Dermis blood vessel endothelial cell (primary cell): ENCODE results near the gene F8. TPM values are rescaled to one million over a fixed set of nuclear protein-coding genes. Genes with fewer than 3 reads are reported as not detected.

ENCODE experiments used
- DNase-seq: peaks from one replicate; pipeline ENCODE4 v3.0.0; 2010
- total RNA-seq: library from RNA; depleted of rRNA; stranded (reverse); fragments of >200 nt; gene quantifications from 2 replicates; pipeline ENCODE4 v1.2.3, GENCODE V29; 2014

Gene F8
- 12.4 and 19.1 TPM in 2 replicates for total RNA-seq

DNA sequence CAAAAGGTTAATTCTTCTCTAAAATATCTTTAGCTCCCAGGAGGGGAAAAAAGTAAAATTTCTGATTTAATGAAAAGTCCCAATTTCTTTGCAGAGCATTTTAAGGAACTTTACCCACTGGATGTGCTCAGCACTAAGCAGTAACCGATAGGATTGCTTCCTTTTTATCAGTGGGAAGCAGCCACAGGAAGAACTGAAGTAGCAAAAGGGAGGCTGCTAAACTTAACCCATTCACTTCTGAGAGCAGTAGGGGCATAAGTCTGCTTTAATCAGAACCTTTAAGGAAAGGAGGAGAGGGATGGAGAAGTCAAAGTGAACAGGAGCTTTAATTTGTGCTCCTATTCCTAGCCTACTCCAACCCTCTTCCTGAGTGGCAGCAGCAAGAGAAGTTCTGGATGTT lies at the start of gene F8:
F8 (minus strand) TSS at position 139 of the 400 bp plus-strand sequence. CDS start 171 bp downstream, outside the sequence.
- no peak for DNase-seq

DNA sequence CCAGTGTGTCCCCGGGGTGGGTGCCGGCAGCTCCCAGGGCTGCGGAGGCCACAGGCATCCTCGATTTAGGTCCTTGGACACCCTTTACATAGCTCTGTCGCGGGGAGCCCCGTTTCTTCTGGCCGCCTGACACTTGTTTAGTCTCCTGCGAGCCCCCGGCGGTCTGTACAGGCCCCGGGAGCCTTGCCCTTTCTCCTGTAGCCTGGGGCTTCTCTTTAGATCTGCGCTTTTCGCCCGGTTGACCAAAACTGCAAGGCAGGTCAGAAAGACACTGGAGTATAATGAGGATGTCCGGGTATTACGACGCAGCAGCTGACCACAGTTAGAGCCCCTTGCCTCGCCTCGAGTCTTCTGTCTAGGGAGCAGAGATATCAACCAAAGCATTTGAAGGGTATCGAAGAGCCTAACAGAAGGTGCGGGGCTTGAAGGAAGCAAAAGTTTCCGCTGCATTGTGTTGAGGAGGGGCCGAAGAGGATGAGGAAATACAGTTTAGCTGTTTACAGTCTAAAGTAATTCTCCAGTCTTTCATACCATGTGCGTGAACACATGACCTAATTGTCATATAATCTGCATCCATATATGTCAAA lies 49.3 kb upstream of the F8 start:
- peak; percentile 34 for DNase-seq

DNA sequence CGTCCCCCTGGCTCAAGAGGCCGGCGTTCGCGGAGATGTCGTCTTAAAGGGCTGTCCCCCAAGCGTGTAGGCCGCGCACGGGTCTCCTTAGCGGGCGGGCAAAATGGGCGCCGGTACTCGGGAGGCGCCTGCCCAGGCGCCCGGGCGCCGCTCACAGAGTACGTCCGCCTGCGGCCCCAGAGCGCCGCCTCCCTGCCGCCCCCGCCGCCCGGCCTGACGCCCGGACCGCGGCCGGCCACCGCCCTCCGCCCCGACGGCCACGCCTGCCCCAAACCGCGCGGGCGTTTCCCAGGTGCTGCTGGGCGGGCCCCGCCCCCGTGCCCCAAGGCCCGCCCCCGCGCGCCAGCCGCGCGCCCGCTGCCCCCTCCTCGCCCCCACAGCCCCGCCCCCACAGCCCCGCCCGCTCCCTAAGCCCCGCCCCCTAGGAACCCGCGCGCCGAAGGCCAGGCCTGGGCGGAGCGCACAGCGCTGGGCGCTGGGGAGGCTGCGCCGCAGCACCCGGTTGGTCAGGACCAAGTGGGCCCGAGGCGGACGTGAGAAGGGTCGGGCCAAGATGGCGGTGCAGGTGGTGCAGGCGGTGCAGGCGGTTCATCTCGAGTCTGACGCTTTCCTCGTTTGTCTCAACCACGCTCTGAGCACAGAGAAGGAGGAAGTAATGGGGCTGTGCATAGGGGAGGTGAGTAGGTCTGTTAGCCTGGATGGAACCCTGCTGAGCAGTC lies 48.6 kb upstream of the F8 start, which contains the start of the genes BRCC3, CMC4 and MTCP1:
BRCC3 (plus strand) TSS at position 534 of the 719 bp plus-strand sequence; CDS start at position 554, 20 bp downstream.
CMC4 (minus strand) TSS at position 162 of the 719 bp plus-strand sequence. CDS start 7,113 bp downstream, outside the sequence.
MTCP1 (minus strand) TSS at position 162 of the 719 bp plus-strand sequence. CDS start 5,126 bp downstream, outside the sequence.
- peak; percentile 85 for DNase-seq

DNA sequence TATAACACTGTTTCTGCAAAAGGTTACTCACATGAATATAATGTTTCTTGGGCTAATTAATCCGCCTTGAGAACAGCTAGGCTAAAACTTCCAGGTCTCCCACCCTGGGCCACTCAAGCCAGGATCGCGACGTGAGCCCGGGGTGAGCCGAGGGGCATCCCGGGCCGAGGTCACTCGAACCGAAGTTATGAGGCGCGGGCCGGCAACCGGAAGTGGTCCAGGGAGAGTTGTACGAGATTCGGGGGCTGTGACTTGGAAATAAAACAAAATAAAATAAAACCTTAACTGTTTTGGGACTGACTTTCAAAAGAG lies 48.1 kb upstream of the F8 start:
- no peak for DNase-seq

DNA sequence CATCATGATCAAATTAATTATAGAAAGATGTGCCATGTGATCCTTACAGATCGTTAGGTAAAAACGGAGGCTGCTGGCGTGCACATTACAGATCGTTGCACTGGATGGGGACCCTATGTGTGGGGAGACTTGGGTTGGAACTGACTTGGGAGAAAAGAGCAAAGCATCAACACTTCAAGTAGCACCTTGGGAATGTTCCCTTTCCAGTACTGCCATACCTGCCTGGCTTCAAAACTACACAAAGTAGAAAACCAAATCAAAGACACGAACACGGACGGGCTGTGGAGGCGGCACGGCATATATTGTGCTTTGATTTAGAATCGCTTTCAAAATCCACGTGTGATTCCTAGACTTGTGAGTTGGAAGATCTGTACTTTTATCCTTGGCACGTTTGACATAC lies 47.5 kb upstream of the F8 start:
- DNase-seq, result peak; percentile 14

DNA sequence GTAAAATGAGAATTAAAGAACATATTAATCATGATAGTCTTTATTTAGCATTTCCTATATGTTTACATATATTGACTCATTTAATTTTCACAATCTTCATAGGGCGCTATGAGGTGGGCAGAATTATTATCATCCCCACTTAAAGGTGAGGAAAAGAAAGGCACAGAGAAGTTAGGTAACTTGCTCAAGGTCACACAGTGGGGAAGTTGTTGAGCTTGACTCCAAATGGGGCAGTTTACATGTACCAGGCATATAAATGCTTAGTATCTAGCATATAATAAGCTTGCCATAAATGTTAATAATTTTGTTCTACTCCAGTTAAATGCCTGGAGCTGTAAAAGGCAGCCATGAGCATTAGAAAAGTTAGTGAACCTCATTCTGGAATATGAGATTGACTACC lies 46.9 kb upstream of the F8 start:
- DNase-seq, result no peak

DNA sequence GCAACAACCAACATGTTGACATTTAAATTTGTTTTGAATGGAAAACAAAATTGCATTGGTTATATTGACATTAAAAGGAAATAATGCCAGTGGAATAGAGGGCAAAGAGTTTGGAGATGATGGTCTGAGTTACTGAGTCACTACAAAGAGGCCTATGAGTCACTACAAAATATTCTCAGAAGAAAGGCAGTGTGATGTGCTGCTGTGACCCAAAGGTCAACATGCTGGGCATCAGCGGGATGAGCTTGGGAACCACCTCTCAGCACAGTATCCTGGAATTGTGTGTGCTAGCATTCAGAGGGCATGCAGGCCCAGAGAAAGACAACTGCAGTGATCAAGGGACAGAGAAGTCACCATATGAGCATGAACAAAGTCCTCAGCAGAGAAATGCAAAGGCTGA lies 45.6 kb upstream of the F8 start:
- peak; percentile 66 for DNase-seq

DNA sequence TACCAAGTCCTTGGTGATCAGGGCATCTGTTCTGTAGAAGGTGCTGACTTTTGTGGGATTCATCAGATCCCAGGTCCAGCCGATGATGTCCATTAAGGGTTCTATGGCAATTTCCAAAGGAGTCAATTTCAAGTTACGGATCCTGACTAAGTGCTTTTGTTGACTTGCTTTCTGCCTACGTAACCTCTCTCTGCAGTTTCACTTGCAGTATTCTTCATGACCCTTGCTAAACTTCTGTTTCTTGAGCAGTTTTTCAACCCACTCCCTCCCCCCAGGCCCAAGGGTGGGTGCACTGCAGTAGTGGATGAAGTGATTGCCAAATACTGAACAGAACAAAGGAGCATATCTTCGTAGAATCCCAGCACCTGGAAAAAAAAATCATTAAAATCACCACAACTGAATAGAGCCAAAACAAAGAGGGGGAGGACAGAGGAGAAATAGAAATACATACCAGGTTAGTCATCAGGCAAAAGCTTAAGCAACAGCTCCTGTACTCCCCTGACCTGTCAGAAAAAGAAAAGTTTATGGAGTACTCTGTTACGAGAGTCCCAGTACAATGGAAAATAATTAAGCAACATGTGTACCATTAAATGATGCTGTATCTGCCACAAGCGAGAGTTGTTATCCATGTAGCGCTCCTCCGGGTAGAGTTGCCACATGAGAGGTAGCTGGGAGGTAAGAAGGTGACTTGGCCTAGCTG lies 42.7 kb upstream of the F8 start:
- DNase-seq, result no peak

DNA sequence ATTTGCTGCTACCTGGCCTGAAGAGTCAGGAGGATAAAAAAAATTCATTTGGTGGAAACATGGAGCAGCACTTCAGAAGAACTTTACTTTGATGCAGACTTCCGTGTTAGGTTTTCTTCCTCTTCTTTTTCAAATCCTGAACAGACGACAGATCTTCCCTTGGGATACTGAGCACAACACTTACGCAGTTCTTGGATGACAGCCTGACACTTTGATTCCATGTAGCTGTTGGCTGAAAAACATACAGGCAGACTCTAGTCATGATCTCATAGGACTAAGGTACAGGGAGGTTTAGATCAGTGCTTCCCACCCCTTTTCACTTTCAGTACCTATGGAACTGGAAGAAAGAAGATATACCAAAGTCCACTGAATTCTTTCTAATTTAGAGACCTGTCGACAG lies 39.2 kb upstream of the F8 start:
- DNase-seq, result no peak

DNA sequence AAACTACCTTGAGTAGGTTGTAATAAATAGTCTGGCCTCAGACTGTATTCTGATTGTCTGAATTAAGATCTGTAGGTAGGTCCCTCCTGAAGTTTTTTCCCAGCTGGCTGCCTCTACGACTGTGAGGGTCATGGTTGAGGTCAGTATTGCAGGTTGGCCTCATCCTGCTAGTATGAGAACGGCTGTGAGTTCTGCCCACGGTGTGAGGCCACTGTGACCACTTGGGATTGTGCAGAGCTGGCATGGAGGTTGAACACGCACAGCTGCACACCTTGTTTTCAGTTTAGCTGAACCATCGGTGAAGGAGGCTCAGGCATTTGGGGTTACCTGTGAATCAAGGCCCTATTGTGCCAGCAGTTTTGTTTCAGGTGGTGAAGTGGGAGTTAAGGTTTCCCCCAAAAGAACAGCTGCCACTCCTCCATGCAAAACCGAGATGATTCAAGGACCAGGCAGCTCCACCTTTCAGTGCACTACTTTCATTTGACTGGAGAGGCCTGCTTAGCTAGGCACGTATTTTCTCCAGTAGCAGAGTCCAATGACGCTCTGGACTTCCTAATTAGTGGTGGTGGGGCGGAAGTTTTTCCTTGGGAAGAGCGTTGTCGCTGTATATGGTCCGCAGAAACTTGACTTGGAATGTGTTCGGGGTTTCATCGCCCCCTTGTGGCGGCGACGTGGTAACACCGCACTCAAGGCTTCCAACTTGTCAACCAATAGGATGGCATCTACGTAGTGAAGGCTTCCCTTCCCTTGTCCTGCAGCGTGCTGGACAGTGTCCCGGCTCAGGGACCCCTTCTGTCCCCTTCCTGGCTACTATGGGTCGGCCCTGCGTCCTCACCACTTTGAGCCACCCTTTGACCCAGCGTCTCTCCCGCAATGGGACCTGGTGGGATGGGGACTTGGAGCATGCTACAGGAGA lies 34.6 kb upstream of the F8 start:
- peak; percentile 87 for DNase-seq

DNA sequence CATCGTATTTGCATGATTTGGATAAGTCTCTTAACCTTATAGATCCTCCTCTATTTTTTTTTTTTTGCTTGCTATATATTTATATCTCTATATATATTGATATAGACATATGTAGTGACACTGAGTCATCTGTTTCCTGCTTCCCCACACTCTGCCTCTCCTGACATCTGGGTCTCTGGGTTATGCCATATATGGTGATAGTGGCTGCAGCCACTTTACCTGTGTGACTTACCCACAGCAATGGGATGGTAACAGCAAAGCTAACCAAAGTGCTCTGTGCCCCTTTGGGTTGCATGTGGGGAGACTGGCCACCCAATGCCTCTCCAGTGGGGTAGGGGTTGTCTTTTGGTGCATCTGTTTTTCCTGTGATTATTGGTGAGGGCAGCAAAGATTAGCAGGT lies 33.9 kb upstream of the F8 start:
- DNase-seq, result no peak

DNA sequence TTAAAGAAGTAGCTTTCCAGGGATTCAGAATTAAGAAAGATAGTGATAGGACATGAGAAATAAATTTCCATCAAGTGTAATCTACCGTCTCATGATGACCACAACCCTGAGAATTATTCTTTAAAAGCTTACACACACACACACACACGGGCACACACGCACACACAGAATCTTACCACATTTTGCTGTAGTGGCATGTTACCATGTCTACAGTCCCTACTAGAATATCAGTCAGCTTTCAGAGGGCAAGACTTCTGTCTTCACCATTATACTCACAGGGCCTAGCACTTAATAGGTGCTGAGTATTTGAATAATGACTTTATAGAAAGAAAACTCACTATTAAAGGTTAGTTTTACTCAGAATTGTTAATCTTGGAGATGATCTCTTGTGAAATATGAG lies 33.0 kb upstream of the F8 start:
- no peak for DNase-seq

DNA sequence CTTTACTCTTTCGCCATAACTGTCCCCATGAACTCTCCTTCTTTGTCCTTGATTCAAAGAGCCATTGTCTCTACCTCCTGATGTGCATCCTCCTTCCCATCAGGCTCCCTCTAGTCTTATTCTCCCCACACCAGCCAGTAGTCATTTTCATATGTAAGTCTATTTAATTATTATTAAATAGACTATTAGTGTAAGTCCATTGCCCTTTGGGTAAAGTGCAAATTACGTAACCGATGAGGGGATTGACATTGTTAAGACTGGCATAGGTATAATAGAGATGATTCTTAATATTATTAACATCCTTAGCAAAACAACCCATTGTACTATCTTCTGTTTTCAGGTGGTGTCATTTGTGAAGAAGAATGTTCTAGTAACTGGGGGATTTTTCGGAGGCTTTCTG lies 31.7 kb upstream of the F8 start:
- DNase-seq, result no peak

DNA sequence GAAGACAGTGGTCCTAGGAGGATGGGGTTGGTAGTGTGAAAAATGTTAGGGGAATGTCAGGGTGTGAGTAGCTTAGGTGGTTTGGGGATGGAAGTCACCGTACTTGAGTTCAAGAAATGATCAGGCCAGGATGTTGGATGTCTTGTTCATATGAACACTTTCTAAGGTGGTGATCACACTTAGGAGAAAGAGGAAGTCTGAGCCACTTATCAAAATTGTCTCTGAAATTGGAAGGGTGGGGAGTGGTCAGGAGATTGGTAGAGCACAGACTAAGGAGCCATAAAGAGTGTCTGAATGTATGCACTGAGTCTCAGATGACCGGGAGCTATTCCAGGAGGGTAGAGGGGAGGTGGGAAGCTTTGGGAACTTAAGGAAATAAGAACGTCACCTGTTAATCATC lies 31.1 kb upstream of the F8 start:
- DNase-seq, result no peak

DNA sequence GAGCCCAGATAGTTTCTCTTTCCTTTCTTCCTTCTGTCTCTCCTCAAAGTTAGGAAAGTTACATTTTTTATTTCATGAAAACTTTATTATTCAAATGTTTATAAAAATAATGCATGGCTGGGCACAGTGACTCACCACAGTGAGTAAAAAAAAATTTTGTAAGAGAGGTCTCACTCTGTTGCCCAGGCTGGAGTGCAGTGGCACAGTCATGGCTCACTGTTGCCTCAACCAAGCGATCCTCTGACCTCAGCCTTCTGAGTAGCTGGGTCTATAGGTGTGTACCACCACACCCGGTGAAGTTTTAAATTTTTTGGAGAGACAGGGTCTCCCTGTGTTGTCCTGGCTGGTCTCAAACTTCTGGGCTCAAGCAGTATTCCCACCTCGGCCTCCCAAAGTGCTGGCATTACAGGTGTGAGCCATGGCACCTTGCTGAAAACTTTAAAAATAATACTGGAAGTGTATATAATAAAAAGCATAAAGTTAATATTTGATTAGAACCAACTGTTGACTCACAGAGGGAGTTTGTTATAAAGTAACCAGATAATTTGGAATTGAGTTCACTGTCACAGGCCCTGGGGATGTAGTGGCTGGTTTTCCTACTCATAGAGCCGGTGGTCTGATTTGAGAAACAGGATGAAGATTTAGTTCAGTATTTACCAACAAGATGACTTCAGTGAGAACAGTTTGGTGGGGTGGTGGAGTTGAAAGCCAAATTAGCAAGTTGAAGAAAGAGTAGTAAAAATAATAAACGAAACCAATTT lies 30.4 kb upstream of the F8 start:
- DNase-seq, result no peak

DNA sequence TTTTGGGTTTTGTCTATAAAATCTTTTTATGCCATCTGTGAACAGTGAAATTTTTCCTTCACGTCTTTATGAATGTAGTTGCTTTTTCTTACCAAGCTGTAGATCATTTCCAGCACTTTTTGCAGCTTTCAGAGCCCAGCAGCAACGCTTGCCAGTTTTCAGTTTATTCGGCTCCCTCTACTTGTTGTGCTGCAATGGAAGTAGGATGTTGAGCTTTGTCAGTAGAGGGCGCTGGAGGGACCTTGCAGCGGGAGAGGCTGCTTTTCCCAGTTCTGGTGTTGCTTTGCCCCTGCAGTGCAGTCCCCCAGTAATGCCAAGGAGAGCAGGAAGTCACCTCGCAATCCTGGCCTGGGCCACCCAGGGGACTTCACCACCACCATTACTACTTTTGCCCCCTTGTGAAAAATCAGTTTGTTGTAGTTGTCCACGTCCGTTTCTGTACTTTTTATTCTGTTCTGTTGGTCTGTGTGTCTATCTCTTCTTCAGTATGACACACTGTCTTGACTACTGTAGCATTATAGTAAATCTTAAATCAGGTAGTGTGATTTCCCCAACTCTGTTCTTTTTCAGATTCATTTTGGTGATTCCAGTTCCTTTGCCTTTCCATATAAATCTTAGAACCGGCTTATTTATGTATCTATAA lies 26.6 kb upstream of the F8 start:
- peak; percentile 74 for DNase-seq

DNA sequence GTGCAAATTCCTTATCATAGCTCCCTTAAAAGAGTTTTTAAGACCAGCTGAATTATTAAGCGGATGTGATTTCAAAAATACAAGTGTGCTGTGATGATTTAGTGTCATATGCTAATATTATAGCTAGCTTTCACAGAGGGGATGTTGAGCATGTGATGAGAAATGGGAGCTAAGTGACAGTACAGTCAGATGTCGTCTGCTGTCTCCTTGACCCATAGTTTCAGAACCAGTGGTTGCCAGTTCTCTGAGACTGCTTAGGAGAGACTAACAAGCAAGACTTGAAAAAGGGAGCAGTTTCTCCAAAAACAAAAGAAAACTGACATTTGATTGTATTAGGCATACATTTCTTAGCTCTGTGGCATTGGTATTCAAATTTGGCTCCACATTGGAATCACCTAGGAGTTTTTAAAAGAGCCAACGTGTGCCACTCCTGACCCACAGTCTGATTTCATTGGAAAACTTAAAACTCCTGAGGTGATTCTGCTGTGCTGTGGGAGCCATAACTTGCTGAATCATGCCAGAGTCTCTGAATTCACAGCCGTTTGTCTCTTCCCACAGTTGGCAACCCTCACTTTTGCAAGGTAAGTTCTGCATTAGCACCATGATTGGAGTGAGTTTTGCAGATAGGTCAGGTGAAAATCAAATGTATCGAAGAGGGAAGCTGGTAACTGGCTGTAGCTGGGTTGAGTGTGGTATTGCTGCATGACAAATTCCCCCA lies 24.4 kb upstream of the F8 start:
- DNase-seq, result no peak

DNA sequence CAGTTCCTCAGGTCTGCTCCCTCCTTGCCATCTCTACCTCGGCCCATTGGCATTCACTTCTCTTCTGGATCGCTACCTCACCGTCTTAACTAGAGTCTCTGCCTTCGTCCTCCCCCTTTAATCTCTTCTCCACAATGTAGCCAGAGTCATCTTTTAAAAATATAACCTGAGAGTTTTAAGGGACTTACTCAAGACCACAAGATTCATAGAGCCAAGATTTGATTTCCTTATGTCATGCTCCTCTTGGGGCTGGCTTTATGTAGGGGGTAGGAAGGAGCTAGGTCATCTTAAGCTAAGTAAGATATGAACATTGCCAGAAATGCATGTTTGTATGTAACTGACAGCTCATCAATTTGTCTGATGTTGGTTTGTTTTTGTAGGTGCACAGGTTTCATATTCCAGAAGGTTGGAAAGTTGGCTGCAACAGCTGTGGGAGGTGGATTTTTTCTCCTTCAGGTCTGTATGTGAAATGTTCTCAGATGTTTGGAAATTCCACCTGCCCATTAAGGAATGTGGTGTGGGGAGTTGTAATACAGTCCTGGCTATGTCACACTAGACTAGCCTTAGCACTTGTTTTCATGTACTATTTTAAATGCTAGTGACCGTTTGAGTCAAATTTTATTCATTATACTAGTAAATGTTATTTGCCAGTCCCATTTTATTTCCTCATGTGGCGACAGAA lies 23.7 kb upstream of the F8 start:
- no peak for DNase-seq

DNA sequence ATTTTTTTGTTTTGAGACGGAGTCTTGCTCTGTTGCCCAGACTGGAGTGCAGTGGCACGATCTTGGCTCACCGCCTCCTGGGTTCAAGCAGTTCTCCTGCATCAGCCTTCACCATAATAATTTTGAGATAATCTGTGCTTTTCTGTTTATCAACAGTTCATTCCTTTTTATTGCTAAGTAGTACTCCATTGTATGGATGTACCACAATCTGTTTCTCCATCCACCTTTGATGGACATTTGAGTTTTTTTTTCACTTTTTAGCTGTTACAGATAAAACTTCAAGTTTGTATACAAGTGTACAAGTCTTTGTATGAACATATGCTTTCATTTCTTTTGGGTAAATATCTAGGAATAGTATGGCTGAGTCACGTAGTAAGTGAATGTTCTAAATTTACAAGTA lies 13.2 kb upstream of the F8 start:
- no peak for DNase-seq

DNA sequence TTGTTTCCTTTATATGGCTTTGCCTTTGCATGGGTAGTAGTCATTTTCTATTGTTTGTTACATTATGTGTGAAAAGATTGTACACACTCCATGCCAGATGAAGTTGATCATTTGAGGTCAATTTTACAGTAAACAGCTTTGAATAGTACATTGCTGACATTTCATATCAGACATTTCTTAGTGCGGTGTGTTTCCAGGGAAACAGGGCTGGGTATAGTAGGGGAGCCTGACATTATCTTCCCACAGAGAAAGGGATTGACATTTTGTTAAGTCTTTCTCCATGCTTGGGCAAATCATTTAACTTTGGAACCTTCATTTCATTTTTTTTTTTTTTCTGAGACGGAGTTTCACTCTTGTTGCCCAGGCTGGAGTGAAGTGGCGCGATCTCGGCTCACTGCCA lies 9.1 kb upstream of the F8 start:
- no peak for DNase-seq
